Hematopoietic multipotent progenitor cell (in vitro differentiated cells): ENCODE measurements around the gene RETSAT. TPM values are rescaled to one million over a fixed set of nuclear protein-coding genes. Genes with fewer than 3 reads are reported as not detected.
"Not testable (repeated sequence)": the region's sequence is repeated elsewhere in the genome, so short reads cannot be mapped to it uniquely, and the experiment has no call there.

Source experiments
- DNase-seq, 3 donors: peaks; one replicate each; pipeline ENCODE4 v3.0.0-alpha.2; 2011 to 2015; ENCODE audit warnings: low read depth in 2 of 3, low spot score in 2 of 3
- total RNA-seq: library from RNA; depleted of rRNA; stranded (reverse); fragments of >200 nt; gene quantifications from one replicate; pipeline ENCODE4 v1.2.3, GENCODE V29; 2012

RETSAT gene
- total RNA-seq, 1 donor: 26.4 TPM

GRCh38 chr2:85380048-85380447 lies 25.7 kb upstream of the RETSAT start:
- no peak for DNase-seq

DNA sequence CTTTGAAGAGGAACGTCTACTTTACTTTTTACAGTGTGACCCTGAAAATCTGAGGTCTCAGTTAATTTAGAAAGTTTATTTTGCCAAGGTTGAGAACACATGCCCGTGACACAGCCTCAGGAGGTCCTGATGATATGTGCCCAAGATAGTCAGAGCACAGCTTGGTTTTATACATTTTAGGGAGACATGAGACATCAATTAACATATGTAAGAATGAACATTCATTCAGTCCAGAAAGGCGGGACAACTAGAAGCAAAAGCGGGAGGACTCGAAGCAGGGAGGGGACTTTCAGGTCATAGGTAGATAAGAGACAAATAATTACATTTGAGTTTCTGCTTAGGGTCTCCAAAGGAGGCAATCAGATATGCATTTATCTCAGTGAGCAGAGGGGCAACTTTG lies 23.9 kb upstream of the RETSAT start:
- DNase-seq: no peak

- DNase-seq: no peak
Measured at GRCh38 chr2:85377083-85377482, 22.8 kb upstream of the RETSAT start.

DNA sequence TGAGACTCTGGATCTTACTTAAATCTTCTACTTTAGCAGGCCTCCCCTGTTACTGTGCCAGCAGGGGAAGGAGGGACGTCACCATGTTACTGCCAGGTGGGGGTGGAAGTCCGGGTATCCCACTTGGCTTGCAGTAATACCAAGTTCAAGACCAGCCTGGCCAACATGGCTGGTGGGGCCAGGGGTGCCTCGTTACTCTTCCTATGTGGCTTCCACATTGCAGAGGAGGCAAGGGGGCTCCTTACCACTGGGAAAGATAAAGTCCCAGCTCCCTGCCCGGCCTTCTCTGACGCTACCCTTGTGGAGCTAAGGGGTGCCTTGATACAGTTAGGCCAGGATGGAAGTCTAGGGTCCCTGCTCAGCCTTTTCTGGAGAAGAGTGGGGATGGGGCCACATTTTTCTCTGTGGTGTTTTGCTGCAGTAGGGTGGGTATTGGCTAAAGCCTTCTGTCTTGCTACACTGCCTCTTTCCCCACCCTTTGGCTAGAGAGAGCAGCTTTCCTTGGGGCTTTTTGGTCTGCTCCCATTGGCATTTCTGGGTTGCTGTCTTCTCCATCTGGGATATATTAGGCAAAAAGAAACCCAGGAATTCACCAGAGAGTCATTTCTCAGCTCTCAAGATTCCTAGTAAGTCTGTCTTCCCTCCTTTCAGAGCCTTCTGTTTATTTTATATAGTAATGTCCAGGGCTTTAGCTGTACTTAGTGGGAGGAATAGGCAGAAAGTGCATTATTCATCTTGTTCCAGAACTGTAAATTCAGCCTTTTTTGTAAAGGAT lies 22.1 kb upstream of the RETSAT start:
- no peak for DNase-seq

GRCh38 chr2:85371045-85371444 lies 16.7 kb upstream of the RETSAT start:
- no peak for DNase-seq

DNA sequence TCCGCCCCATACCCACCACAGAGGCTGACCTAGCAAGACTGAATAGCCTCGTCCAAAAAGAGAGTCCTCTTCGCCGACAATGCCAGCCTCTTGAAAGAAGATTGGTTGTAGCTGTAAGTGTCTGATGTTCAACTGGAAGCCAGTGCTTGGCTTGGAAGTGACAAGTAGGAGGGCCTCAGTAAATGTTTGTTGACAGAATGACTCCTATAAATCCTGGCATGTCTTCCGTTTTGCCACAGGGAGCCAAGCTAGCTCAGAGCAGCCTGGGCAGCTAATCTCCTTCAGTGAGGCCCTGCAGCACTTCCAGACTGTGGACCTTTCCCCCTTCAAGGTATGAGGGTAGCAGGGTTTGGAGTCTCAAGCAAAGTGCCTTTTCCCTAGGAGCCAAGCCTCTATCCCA lies 15.2 kb upstream of the RETSAT start:
- DNase-seq: no peak

DNA sequence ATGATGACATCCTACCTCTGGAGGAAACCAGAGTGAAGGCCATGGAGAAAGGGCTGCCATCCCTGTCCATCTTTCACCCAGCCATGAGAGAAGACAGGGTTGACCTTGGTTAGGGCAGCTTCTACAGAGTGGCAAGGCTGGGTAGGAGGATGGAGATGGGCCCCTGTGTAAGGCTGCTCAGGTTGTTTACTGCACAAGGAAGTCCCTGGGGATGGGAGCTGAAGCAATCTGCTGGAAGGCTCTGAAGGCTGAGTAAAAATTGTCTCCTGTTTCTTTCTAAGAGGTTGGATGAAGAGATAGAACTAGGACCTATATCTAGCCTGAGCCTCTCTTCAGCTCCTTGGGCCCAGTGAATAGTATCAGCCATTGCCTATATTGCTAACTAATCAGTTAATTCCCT lies 14.6 kb upstream of the RETSAT start:
- DNase-seq: no peak

GRCh38 chr2:85367180-85367579 lies 12.9 kb upstream of the RETSAT start:
- DNase-seq: no peak

- DNase-seq: not testable (repeated sequence)
Measured at GRCh38 chr2:85362653-85363387, 8.5 kb upstream of the RETSAT start.

GRCh38 chr2:85357736-85358135 lies 3.4 kb upstream of the RETSAT start:
- no peak for DNase-seq

DNA sequence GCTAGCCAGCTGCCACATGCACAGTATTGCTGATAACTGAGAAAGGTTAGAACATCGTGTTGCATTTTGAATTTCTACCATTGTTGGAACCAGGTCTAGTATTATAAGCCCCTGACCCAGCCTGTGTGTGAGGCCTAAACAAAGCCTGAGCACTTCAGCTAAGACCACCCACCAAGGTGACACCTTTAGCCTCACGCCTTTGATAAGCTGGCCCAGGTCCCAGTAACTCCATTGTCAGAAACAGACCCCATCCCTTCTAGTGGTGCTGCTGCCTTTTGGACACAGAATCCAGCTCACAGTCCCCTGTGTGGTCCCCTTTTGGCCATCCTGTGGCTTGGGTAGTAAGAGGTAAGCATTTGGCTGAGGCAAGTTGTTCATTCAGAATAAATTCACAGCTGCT lies 1.9 kb upstream of the RETSAT start:
- no peak for DNase-seq

- DNase-seq: no peak
Measured at GRCh38 chr2:85355521-85355920, 1.2 kb upstream of the RETSAT start.

DNA sequence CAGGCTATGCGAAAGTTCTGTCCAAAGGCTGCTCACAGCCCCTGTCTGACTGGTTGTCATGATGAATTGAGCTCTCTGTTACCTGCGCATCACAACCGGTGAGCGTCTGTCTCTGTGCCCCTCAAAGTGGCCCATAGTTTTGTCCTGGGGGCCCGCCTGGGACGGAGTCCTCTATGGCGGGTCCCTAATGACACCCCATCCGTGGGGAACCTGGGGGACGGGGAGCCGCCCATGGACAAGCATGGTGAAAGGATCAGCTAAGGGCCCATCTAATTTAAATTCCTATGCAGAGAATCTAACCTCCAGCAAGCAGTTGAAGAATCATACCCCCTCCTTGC lies 714 bp upstream of the RETSAT start:
- no peak for DNase-seq

DNA sequence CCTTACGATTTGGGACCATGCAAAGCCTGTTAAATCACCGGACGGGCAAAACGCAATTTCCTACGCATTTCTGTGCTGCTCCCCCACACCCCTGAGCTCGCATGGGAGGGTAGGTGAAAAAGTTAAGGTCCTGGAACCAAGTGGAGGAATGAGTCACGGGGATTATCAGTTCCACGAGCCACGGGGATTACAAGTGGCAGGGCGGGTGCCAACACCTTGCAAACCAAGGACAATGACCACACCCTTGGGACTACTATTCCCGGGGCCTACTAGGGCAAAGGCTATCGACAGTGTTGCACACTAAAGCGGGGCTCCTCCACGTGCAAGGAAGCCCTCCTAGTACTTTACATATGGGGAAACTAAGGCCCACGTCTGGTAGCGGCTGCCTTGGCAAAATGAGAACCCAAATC lies 447 bp downstream of the RETSAT start:
- peak in 1 of 3 donors; percentile 5 for DNase-seq

DNA sequence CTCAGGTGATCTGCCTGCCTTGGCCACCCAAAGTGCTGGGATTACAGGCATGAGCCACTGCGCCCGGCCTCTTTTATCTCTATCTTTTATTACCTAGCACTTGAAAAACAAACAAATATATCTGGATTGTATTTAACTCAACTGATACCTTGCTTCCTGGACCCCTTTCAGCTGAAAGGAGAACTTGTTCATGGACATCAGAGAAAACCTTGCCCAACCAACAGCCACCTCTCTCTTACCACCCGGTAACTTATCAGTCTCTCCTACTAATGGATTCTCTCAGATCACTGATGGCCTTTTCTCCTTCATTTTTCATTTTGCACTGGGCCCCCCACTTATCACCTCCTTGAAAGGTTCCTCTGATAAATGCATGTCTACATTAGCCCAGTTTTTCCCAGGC lies 6.7 kb downstream of the RETSAT start:
- DNase-seq: no peak

DNA sequence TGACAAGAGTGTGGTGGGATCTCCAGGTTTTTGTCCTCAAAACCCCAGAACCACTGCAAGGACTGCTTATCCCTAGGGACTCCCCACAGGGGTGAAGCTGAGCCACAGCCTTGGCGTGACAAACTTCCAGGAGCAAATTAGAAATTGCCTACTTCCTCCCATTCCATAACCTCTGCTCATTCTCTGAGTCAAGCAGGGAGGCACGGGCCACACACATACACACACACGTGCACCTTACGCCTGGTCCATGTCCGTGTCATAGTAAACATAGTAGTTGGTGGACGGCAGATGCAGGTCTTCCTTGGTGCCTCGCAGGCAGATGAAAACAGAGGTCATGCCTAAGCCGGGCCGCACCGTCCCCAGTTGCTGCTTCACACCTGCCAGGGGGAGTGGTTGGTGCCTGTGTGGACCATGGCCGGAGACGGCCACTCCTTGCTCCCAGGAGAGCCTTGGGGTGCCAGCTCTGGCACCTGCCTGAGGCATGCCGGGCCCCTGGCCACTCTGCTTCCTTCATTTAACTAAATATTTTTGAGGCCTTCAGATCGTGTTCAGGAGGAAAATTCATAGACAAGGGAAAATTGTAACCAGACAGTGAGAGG lies 9.9 kb downstream of the RETSAT start:
- no peak for DNase-seq

DNA sequence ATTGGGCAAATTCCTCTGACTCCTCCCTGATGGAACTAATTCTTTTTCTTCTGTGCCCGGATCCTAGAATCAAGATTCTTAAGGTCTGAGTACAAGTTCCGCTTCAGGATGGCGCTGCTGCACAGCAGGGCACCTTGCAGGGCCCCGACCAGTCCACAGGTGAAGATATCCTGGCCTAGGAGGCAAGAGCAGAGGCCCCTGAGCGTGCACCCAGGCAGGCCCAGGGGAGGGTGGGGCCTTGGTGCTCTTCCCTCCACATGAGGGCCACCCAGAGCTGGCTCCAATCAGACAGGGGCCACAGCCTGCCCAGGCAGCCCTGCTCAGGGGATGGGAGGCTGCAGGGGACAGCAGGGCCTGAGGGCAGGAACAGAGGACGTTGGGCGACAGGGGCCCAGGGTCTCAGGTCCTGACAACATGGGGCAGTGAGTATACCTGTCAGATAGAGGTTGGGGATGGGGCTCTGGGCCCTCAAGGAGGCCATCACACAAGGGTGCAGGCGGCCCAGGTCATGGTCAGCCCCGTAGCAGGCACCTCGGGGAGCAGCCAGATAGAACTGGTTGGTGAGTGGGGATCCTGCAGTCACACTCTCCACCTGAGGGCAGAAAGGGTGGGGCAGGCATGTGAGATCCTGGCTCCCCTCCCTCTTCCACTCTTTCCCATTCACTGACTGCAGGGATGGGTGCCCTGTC lies 11.0 kb downstream of the RETSAT start:
- DNase-seq: not testable (repeated sequence)

- DNase-seq: no peak
Measured at GRCh38 chr2:85342156-85342555, 12.2 kb downstream of the RETSAT start.

GRCh38 chr2:85341269-85342029 lies 12.9 kb downstream of the RETSAT start:
- no peak for DNase-seq

DNA sequence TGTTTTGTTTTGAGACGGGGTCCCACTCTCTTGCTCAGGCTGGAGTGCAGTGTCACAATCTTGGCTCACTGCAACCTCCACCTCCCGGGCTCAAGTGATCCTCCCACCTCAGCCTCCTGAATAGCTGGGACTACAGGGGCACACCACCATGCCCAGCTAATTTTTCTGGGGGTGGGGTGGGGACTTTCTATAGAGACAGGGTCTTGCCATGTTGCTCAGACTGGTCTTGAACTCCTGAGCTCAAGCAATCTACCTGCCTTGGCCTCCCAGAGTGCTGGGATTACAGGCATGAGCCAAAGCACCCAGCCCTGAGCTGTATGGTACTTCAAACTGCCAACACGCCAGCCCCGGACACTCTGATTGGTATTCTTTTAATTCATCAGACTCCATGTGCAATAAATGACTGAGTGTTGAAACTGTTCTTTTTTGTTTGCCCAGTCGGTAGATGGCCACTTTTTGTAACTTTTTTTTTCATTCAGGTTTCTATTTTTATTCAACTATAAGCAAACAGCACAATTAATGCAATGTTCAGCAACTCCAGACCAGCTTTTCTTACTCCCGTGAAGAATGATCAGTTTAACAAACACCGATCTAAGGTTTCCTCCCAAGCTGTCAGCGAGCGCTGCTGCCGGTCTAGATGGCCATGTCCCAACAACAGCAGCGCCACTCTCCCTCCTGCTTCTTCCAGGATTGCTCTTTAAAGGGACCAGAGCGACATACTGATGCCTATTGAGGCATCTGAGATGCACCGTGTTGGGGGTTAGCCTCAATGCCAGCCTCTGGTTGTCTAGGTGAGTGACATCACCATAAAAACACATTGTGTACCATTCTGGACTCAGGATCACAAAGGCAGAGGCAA lies 14.1 kb downstream of the RETSAT start:
- DNase-seq: no peak
